Aorta (tissue), 5 donors: Measurements from ENCODE around the gene TMPRSS3. TPM values are rescaled to one million over a fixed set of nuclear protein-coding genes. Genes with fewer than 3 reads are reported as not detected.

Source experiments
- ATAC-seq: fragments of 200-7000 bp; cut with Tn5 transposase; one replicate; pipeline ENCODE4 v1.9.1; 2022; ENCODE audit warnings: moderate library complexity; ENCODE audit not compliant: low FRiP score
- DNase-seq, 2 donors: peaks; one replicate each; pipeline ENCODE4 v3.0.0-alpha.2; 2020
- H3K27ac ChIP-seq, 2 donors: one replicate each; pipeline ENCODE4 v1.5.1; 2013; ENCODE audit warnings: low read length in 2 of 2, mild to moderate bottlenecking in 2 of 2, moderate library complexity in 2 of 2, control low read depth in 1 of 2, inconsistent platforms in 1 of 2, low read depth in 1 of 2
- H3K27me3 ChIP-seq, 2 donors: one replicate each; pipeline ENCODE4 v1.6.1; 2013; ENCODE audit warnings: control low read depth in 1 of 2, low read length in 1 of 2, mild to moderate bottlenecking in 1 of 2, moderate library complexity in 1 of 2; ENCODE audit not compliant: insufficient read depth in 2 of 2, control insufficient read depth in 1 of 2
- H3K36me3 ChIP-seq, 2 donors: one replicate each; pipeline ENCODE4 v1.6.1; 2013; ENCODE audit warnings: control low read depth in 1 of 2, low read length in 1 of 2, mild to moderate bottlenecking in 1 of 2; ENCODE audit not compliant: insufficient read depth in 2 of 2, control insufficient read depth in 1 of 2
- H3K4me1 ChIP-seq, 2 donors: one replicate each; pipeline ENCODE4 v1.6.1; 2013; ENCODE audit warnings: low read length in 2 of 2, control low read depth in 1 of 2, mild to moderate bottlenecking in 1 of 2, moderate library complexity in 1 of 2; ENCODE audit not compliant: insufficient read depth in 2 of 2, control insufficient read depth in 1 of 2
- H3K4me3 ChIP-seq, 2 donors: one replicate each; pipeline ENCODE4 v1.5.1; 2013; ENCODE audit warnings: low read length in 2 of 2, control low read depth in 1 of 2, mild to moderate bottlenecking in 1 of 2
- H3K9me3 ChIP-seq: one replicate; pipeline ENCODE4 v1.6.1; 2013; ENCODE audit warnings: mild to moderate bottlenecking, low read length; ENCODE audit not compliant: control insufficient read depth
- WGBS, 2 donors: extraction: QIAGEN DNeasy Blood & Tissue Kit; methylation state at CpG; one replicate each; pipeline ENCODE4 v1.1.7; 2013; 5-methylcytosine and 5-hydroxymethylcytosine counted together
- intact Hi-C, 2 donors: fragments of 100-400 bp; cut with DNase I; formaldehyde crosslinking; loops; one replicate each; pipeline versions ENCODE4 v1.14.2 to v1.15.0; 2022
- polyA plus RNA-seq, 2 donors: library from polyadenylated mRNA; stranded (reverse); fragments of 200-250 nt; gene quantifications; one replicate each; pipeline ENCODE4 v1.2.3, GENCODE V29; 2013
- total RNA-seq, 2 donors: library from RNA; stranded (reverse); fragmentation: NEBNext Ultra II Directional; extraction: Animal tissue kit (Norgen Biotek cat#: 25700); gene quantifications; one replicate each; pipeline ENCODE4 v1.2.1, GENCODE V29; 2021
- donor health status: healthy with polysubstance abuse.
- donor health status: Bipolar disorder and iron deficiency.
- donor health status: DM: no; HTN: no; CAD: no.
- donor health status: DM: no; HTN: no; CAD: no.
- donor health status: DM: yes; HTN: yes; CAD: no.

The TMPRSS3 gene
- total and polyA plus RNA-seq, 4 donors, result 0.15 TPM; not detected in 2

DNA sequence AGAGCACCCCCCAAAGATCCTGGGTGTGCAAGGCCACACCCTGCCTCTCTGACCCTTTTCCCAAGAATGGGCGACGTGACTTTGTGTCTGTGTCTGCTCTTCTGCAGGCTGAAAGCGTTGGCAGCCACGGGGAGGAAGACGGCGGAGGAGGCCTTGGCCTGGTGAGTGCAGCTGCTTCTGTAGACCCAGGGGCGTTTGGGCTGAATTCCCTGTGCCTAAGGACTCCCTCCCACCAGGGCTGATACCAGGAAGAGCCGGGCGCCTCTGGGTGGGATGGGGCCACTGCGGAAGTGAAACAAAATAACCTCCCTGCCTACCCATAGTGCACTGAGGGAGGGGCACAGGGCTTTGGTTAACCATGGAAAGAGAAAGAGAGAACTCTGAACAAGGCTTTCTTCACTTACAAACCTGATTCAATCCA is 10.4 kb upstream of the TMPRSS3 start:
- 77% methylated on average over 10 of the region's 10 CpGs for WGBS, 2 donors
- H3K36me3 ChIP-seq, result no peaks in the 10 kb centered on the region
- intact Hi-C loops, result no loop called here
- H3K4me3 ChIP-seq, result no peak overlapping the region
- no peak overlapping the region for H3K27ac ChIP-seq
- no peaks in the 10 kb centered on the region for H3K9me3 ChIP-seq
- DNase-seq (peak in 1 of 2 donors; percentile 68), ATAC-seq (no peak)
- H3K4me1 ChIP-seq, result no peaks in the 10 kb centered on the region
- H3K27me3 ChIP-seq, result peaks cover 0 to 1% of the 10 kb centered on the region in 2 donors

DNA sequence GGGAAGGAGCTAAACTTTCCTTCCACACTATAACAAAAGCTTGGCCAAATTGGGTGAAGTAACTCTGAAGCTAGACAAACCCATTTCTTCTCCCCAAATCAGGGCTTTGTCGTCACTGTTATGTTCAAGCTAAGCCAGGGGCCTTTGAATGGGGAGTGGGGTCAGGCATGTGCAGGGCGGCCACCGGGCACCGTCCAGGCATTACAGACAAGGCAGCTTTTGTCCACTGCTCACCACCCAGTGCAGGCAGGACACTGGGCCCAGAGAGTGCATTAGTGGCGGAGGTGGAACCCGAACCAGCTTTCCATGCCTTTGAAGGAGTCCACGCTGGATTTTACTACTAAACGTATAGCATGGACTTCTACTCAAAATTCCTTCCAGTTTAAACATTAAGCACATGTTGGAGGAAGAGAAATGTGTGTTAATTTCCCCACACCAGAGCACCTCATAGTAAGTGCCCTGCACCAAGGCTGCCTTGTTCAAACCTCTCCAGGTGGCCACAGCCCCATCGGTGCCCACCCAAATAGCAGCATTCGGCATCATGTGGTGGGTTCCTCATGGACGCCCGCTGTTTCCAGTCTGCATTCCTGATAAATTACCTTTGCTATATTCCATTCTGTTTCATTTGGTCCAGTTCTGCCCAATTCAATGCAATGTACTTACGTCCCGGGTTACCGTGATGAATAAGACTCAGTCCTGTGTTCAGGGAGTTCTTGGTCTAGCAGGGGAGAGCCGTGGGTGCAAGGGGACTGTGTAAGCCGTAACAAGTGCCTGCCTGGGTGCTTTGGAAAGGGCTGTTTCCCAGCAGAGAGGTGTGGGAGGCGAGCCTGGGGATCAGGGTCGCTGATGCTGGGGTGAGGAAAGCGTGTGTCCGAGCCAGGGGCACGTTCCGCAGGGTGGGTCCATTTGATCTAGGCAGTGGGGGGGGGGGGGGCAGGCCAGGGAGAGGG is 9.5 kb upstream of the TMPRSS3 start:
- H3K4me3 ChIP-seq, result no peak overlapping the region
- no peaks in the 10 kb centered on the region for H3K36me3 ChIP-seq
- H3K9me3 ChIP-seq, result no peaks in the 10 kb centered on the region
- DNase-seq (peak in 1 of 2 donors; percentile 55), ATAC-seq (no peak)
- intact Hi-C loops, result no loop called here
- 85% methylated on average over 23 of the region's 23 CpGs for WGBS, 2 donors
- peaks cover 0 to 1% of the 10 kb centered on the region in 2 donors for H3K27me3 ChIP-seq
- no peak overlapping the region for H3K27ac ChIP-seq
- H3K4me1 ChIP-seq, result no peaks in the 10 kb centered on the region

DNA sequence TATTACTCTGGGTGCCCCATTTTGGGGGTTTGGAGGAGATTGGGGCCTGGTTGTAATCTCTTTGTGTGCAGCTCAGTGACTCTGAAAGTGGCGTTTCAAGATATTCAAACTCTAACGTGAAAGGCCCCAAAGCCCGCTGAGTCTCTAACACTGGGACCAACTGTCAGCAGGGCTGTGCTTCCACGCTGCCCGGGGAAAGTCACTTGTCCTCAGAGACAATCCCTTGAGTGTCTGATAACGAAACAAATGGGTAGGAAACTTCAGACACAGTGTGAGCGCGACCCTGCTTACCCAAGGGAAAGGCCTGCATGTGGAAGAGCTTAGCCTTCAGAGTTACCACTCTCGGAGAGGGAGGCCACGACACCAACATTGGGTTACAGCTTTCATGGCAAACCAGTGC is 8.7 kb upstream of the TMPRSS3 start:
- no peak overlapping the region for H3K27ac ChIP-seq

DNA sequence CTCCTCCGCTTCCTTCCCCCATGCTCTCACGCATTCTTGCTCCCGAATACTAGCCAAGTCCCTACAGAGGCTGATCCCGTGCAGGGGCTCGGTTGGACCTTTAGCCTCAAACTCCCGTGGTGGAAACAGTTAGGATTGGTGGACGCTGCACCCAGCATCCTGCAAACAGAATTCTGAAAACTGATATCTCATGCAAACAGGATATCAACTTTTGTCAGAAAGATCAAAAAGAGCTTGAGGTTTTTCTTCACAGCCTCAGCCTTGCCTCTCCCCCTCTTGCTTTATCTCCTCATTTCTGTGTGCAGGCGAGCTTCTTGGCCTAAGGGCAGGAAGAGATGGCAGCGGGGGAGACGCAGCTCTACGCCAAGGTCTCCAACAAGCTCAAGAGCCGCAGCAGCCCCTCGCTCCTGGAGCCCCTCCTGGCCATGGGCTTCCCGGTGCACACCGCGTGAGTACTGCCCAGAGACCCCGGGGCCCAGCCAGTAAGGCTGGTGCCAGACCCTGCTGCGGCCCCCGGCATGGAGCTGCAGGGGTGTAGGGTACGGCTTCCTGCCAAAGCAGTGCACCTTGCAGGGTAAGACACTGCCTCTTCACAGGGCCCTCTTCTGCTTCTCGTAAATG is 7.9 kb upstream of the TMPRSS3 start, which contains the start of gene UBASH3A:
Gene UBASH3A (plus strand): TSS at position 292 of the 621 bp plus-strand sequence. CDS start 44 bp downstream, at position 336.
- ATAC-seq (no peak), DNase-seq (peak in 1 of 2 donors; percentile 40)
- Histone ChIP-seq H3K36me3 (no peaks in the 10 kb centered on the region), H3K4me1 (no peaks in the 10 kb centered on the region), H3K27ac (no peak within 1 kb of the TSS), H3K4me3 (no peak within 1 kb of the TSS), H3K9me3 (no peaks in the 10 kb centered on the region), H3K27me3 (peaks cover 0 to 1% of the 10 kb centered on the region in 2 donors)
- intact Hi-C loops, result no loop called here
- 77 to 79% methylated on average over 20 to 21 of the region's 21 CpGs for WGBS, 2 donors

More for the DNA sequence above, 8.7 kb upstream of the TMPRSS3 start:
- DNase-seq, result peak in 1 of 2 donors; percentile 33
- H3K9me3 ChIP-seq, result no peaks in the 10 kb centered on the region
- H3K27me3 ChIP-seq, result peaks cover 0 to 1% of the 10 kb centered on the region in 2 donors
- no peak overlapping the region for H3K4me3 ChIP-seq
- 56 to 66% methylated on average over 10 of the region's 10 CpGs for WGBS, 2 donors
- no peaks in the 10 kb centered on the region for H3K36me3 ChIP-seq
- no peak for ATAC-seq
- intact Hi-C loops, result no loop called here
- no peaks in the 10 kb centered on the region for H3K4me1 ChIP-seq

DNA sequence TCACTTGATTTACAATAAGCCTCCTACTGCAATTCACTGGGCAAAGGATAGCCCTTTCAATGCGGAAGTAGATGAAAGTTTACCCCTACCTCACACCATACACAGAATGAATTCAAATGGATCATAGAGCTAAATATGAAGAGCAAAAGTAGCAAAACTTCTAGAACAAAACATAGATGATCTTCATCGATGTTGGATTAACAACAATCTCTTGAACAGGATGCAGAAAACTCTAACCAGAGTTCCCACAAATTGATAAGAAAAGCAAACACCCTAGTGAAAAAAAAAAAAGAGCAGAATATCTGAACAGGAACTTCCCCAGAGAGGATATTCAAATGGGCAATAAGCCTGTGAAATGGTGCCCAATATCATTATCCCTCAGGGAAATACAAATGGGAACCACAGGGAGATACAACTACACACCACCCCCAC is 6.0 kb upstream of the TMPRSS3 start:
- no peaks in the 10 kb centered on the region for H3K36me3 ChIP-seq
- DNase-seq (no peak), ATAC-seq (no peak)
- H3K9me3 ChIP-seq, result no peaks in the 10 kb centered on the region
- WGBS, 2 donors, result 83 to 93% methylated on average over 2 of the region's 2 CpGs
- no peaks in the 10 kb centered on the region for H3K4me1 ChIP-seq
- H3K27me3 ChIP-seq, result no peaks in the 10 kb centered on the region
- intact Hi-C loops, result no loop called here
- no peak overlapping the region for H3K27ac ChIP-seq
- H3K4me3 ChIP-seq, result no peak overlapping the region

DNA sequence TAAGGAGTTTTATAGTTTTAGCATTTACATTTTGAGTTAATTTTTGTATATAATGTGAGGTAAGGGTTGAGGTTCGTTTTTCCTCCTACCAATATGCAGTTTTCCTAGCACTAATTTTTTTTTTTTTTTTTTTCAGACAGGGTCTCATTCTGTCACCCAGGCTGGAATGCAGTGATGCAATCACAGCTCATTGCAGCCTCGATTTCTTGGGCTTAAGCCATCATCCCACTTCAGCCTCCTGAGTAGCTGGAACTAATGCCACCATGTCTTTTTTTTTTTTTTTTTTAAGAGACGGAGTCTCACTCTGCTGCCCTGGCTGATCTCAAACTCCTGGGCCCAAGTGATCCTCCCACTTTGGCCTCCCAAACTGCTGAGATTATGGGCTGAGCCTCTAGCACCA is 5.3 kb upstream of the TMPRSS3 start:
- ATAC-seq (no peak), DNase-seq (no peak)
- H3K4me3 ChIP-seq, result no peak overlapping the region
- WGBS, 2 donors, result 45 to 58% methylated on average over 3 of the region's 3 CpGs
- no peak overlapping the region for H3K27ac ChIP-seq
- no peaks in the 10 kb centered on the region for H3K4me1 ChIP-seq
- H3K36me3 ChIP-seq, result no peaks in the 10 kb centered on the region
- H3K27me3 ChIP-seq, result no peaks in the 10 kb centered on the region
- H3K9me3 ChIP-seq, result no peaks in the 10 kb centered on the region
- intact Hi-C loops, result no loop called here

DNA sequence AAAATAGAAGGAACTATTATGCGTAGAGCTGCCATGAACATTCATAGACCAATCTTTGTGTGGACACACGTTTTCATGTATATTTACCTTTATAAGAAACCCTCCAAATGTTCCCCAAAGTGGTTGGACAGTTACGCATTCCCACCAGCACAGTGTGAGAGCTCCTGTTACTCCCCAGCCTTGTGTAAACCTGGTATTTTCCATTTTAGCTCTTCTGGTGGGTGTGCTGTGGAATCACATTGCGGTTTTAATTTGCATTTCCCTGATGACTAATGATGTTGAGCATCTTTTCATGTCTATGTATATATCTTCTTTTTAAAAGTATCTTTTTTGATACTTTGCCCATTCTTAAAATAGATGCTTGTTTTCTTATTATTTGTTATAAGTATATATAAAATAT is 4.7 kb upstream of the TMPRSS3 start:
- Histone ChIP-seq H3K9me3 (no peaks in the 10 kb centered on the region), H3K27me3 (no peaks in the 10 kb centered on the region), H3K4me3 (no peak overlapping the region), H3K36me3 (no peaks in the 10 kb centered on the region), H3K27ac (no peak overlapping the region), H3K4me1 (no peaks in the 10 kb centered on the region)
- DNase-seq, result no peak
- no peak for ATAC-seq
- intact Hi-C loops, result no loop called here
- WGBS, 2 donors, result 70 to 72% methylated on average over 4 of the region's 4 CpGs

DNA sequence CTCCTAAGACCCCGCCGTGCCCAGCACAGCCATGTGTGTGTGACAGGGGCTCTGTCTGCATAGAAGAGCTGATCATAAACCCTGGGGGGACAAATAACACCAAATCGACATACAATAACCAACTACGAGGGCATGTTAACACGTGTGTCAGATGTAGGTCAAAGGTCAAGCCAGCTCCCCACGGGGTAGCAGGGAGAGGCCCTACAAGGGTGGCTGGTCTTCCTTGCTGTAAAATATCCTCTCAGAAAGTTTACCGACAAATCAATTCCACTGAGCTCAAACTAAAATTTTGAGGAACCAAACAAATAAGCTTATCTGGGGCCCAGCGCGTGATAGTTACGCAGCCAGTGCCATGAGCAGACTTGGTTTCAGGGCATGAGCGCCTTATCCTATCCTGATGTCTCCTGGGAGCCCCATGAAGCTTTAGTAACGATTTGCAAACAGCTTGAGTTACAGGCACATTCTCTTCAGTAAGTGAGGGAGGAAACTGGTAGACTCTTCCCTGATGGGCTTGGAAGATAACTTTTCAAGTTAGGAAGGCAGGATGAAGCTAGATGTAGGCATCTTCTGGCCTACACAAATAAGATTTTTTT is 2.7 kb upstream of the TMPRSS3 start:
- H3K4me1 ChIP-seq, result no peaks in the 10 kb centered on the region
- peak in 1 of 2 donors; percentile 16 for DNase-seq
- intact Hi-C loops, result no loop called here
- H3K36me3 ChIP-seq, result no peaks in the 10 kb centered on the region
- 61 to 65% methylated on average over 12 of the region's 12 CpGs for WGBS, 2 donors
- H3K27me3 ChIP-seq, result no peaks in the 10 kb centered on the region
- ATAC-seq, result no peak
- H3K27ac ChIP-seq, result no peak overlapping the region
- H3K9me3 ChIP-seq, result no peaks in the 10 kb centered on the region
- no peak overlapping the region for H3K4me3 ChIP-seq
